Caco-2 (cell line): ENCODE results near the gene COPS7A. TPM values are rescaled to one million over a fixed set of nuclear protein-coding genes. Genes with fewer than 3 reads are reported as not detected.

ENCODE experiments used
- BruUV-seq: library from RNA; stranded (reverse); fragments of 400-500 nt; replicated peaks from 2 replicates; lab custom pipeline; 2021; lab: Mats Ljungman, UMichigan
- CTCF ChIA-PET: fragments of 300-600 bp; sonication (Branson Sonifier 250); formaldehyde crosslinking; loops from one replicate; lab custom pipeline; 2022; ENCODE audit warnings: antibody characterized with exemption; lab: Charles Lee
- POLR2A ChIA-PET: fragments of 300-600 bp; sonication (Branson Sonifier 250); formaldehyde crosslinking; loops from one replicate; lab custom pipeline; 2022; ENCODE audit warnings: antibody characterized with exemption; lab: Charles Lee
- DNase-seq, 2 experiments: peaks; one replicate each; pipeline versions ENCODE4 v3.0.0 to v3.0.0-alpha.2; 2020 to 2022
- H3K27me3 ChIP-seq: replicated peaks from 2 replicates; pipeline ENCODE4 v1.6.0; 2011; ENCODE audit warnings: low read length; ENCODE audit not compliant: control insufficient read depth, insufficient read depth
- H3K36me3 ChIP-seq: 2 replicates; pipeline ENCODE4 v1.5.1; 2011; ENCODE audit warnings: low read length; ENCODE audit not compliant: control insufficient read depth, insufficient read depth
- H3K4me1 ChIP-seq: fragments of 250-450 bp; sonication (Bioruptor Pico); 2 replicates; pipeline ENCODE4 v1.5.1; 2020; ENCODE audit warnings: mild to moderate bottlenecking
- H3K4me3 ChIP-seq: 2 replicates; pipeline ENCODE4 v1.5.1; 2011; ENCODE audit warnings: low read depth, mild to moderate bottlenecking, control low read depth, low read length
- H3K9me3 ChIP-seq: fragments of 250-450 bp; sonication (Bioruptor Pico); 2 replicates; pipeline ENCODE4 v1.5.1; 2020; ENCODE audit warnings: mild to moderate bottlenecking, moderate library complexity
- H3K27ac Mint-ChIP-seq: one replicate; pipeline ENCODE4 v1.8.0; 2022; ENCODE audit warnings: mixed read lengths; ENCODE audit not compliant: unreplicated experiment
- H3K27me3 Mint-ChIP-seq: one replicate; pipeline ENCODE4 v1.8.0; 2022; ENCODE audit warnings: mixed read lengths; ENCODE audit not compliant: insufficient read depth, unreplicated experiment
- H3K36me3 Mint-ChIP-seq: one replicate; pipeline ENCODE4 v1.8.0; 2022; ENCODE audit warnings: mild to moderate bottlenecking, mixed read lengths; ENCODE audit not compliant: insufficient read depth, unreplicated experiment
- H3K4me1 Mint-ChIP-seq: one replicate; pipeline ENCODE4 v1.8.0; 2022; ENCODE audit warnings: low read depth, mixed read lengths; ENCODE audit not compliant: unreplicated experiment
- H3K4me3 Mint-ChIP-seq: one replicate; pipeline ENCODE4 v1.8.0; 2022; ENCODE audit warnings: mild to moderate bottlenecking, moderate library complexity, mixed read lengths; ENCODE audit not compliant: unreplicated experiment
- H3K9me3 Mint-ChIP-seq: one replicate; pipeline ENCODE4 v1.8.0; 2022; ENCODE audit warnings: mixed read lengths; ENCODE audit not compliant: unreplicated experiment
- intact Hi-C: fragments of 100-400 bp; cut with micrococcal nuclease; formaldehyde crosslinking; loops from one replicate; pipeline ENCODE4 v1.10.0; 2022; ENCODE audit not compliant: unreplicated experiment
- total RNA-seq: library from RNA; stranded (reverse); gene quantifications from 2 replicates; pipeline ENCODE4 v1.2.3, GENCODE V29; 2022
- TF ChIP-seq, protein P1 (sequence below), 2 experiments: fragments of 200-600 bp in 1 of 2; IDR thresholded peaks; 1 replicate in 1 of 2; 2 replicates in 1 of 2; pipeline versions ENCODE4 v1.5.1 to v1.8.0; 2011 to 2022; ENCODE audit warnings: antibody characterized with exemption in 1 of 2, control low read depth in 1 of 2, inconsistent platforms in 1 of 2, low read depth in 1 of 2, low read length in 1 of 2, mild to moderate bottlenecking in 1 of 2, moderate library complexity in 1 of 2; ENCODE audit not compliant: insufficient read depth in 1 of 2, severe bottlenecking in 1 of 2, unreplicated experiment in 1 of 2

COPS7A gene
- total RNA-seq, 1 experiment from 2014 or later = 56.8 TPM

DNA sequence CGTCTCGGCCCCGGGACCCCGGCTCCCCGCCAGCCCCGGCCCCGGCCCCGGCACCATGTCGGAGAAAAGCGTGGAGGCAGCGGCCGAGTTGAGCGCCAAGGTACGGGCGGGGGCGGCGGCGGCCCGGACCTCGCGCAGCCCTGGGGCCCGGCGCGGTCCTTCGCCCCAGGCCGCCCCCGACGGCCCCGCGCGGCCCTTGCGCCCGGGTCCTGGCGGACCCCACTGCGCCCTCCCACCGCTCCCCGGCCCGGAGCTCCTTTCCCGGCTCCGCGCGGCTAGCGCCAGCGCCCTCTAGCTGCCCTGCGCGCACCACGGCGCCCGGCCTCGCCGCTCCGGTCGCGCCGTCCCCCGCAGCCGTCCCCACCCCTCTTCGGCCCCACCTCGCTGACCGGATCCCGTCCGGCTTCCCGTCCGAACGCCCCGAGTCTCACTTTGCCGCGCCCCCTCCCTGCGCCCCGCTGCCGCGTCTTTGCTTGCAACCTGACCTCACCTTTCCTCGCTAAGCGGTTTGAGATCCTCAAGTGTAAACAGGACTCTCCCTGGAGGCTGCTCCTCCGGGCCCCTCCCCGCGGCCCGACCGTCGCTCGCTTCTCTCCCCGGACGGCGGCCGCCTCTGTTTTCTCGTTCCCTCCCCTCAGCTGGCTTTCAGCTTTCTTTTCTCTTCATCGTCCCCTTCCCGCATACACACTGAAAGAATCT lies 43.0 kb downstream of the COPS7A start:
- Histone ChIP-seq H3K9me3 (no peaks in the 10 kb centered on the region), H3K4me1 (peaks cover 44% of the 10 kb centered on the region), H3K4me3 (peak overlapping the region; percentile 87), H3K36me3 (peaks cover 9% of the 10 kb centered on the region; the same call in 1 of the 2 replicates), H3K27me3 (no peaks in the 10 kb centered on the region)
- H3K27me3 Mint-ChIP-seq = no peaks in the 10 kb centered on the region
- DNase-seq = peak; percentile 87 to 94
- H3K4me3 Mint-ChIP-seq = peak overlapping the region; percentile 92
- ChIA-PET CTCF (interaction anchor here (0.5 to 3.2 kb wide), 31 partner anchors 8 to 377 kb away, joined by 3 to 135 read pairs (median 5); partner anchors contain the start of genes CDCA3, COPS7A, GPR162 and LPCAT3), POLR2A (interaction anchor here (0.6 to 3.2 kb wide), 9 partner anchors 8 to 257 kb away, joined by 3 to 42 read pairs (median 10); partner anchors contain the start of genes CDCA3, COPS7A, GPR162 and MLF2)
- H3K36me3 Mint-ChIP-seq = peaks cover 25% of the 10 kb centered on the region
- TF ChIP-seq, protein P1, sequence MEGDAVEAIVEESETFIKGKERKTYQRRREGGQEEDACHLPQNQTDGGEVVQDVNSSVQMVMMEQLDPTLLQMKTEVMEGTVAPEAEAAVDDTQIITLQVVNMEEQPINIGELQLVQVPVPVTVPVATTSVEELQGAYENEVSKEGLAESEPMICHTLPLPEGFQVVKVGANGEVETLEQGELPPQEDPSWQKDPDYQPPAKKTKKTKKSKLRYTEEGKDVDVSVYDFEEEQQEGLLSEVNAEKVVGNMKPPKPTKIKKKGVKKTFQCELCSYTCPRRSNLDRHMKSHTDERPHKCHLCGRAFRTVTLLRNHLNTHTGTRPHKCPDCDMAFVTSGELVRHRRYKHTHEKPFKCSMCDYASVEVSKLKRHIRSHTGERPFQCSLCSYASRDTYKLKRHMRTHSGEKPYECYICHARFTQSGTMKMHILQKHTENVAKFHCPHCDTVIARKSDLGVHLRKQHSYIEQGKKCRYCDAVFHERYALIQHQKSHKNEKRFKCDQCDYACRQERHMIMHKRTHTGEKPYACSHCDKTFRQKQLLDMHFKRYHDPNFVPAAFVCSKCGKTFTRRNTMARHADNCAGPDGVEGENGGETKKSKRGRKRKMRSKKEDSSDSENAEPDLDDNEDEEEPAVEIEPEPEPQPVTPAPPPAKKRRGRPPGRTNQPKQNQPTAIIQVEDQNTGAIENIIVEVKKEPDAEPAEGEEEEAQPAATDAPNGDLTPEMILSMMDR (IDR thresholded peaks at IDR 0.05; ENCODE audit: insufficient read depth in 1 of 2, low read depth in 1 of 2, low read length in 1 of 2, severe bottlenecking in 1 of 2, unreplicated experiment in 1 of 2) = peak; percentile 62 to 74
- intact Hi-C loops = loop anchor here (1.0 kb wide), 2 partner anchors 13 kb away; partner anchors contain the start of gene MLF2
- peaks cover 47% of the 10 kb centered on the region for H3K4me1 Mint-ChIP-seq
- peak overlapping the region; percentile 84 for H3K27ac Mint-ChIP-seq
- BruUV-seq = no TSS peak
- H3K9me3 Mint-ChIP-seq = no peaks in the 10 kb centered on the region

DNA sequence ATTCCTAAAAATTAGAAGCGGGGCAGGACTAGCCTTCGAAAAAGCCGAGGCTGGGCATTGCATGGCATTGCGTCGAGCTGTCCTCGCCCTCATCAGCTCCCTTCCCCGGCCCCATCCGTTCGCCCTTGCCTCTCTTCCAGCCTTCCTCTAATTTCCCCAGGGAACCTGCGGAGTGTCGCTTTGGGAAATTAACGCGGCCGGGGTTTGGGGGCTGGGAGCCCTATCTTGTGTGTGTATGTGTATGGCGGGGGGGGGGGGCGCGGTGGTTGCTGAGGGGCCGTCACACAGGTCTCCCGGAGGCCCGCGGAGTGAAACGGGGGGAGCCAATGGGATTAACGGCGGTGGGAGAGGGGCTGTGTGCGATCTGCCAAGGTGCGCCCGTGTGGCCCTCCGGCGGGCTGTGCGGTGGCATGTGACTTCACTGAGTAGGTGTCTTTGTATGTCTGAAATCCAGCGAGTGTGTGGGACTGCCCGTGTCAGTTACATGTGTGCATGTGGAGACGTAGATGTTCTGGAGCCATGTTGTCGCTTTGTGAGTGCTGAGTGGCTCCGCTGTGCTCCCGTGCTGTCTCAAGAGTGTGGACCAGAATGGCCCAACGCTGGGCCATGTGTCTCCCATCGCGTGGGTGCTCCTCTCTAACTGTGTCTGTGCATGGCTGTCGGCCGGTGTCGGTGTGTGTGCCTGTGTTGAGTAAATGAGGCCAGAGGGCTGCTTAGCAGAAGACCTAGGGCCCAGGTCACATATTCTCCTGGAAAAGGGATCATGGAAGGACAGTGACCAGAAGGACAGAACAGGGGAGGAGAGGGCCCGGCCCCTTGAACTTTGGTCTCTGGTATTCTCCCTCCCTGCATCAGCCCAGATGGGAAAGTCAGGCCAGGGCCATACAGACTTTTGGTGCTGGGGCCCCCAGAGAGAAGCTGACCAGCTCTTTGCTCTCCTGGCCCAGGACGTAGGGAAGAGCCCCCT lies 43.8 kb downstream of the COPS7A start:
- Mint-ChIP-seq H3K27me3 (no peaks in the 10 kb centered on the region), H3K9me3 (no peaks in the 10 kb centered on the region), H3K27ac (peak overlapping the region; percentile 84), H3K4me1 (peaks cover 46% of the 10 kb centered on the region), H3K4me3 (peak overlapping the region; percentile 92), H3K36me3 (peaks cover 25% of the 10 kb centered on the region)
- BruUV-seq = TSS peak; percentile 56
- DNase-seq = peak in 1 of 2 experiments; percentile 43
- ChIA-PET POLR2A (interaction anchor here (0.6 to 3.2 kb wide), 8 partner anchors 8 to 84 kb away, joined by 5 to 42 read pairs (median 12); partner anchors contain the start of genes CDCA3, COPS7A, MLF2 and USP5), CTCF (interaction anchor here (0.5 to 3.2 kb wide), 21 partner anchors 7 to 200 kb away, joined by 3 to 135 read pairs (median 7); partner anchors contain the start of genes CDCA3, COPS7A, GPR162 and MLF2)
- no peaks in the 10 kb centered on the region for H3K27me3 ChIP-seq
- H3K36me3 ChIP-seq = peaks cover 9% of the 10 kb centered on the region; the same call in 1 of the 2 replicates
- peaks cover 44% of the 10 kb centered on the region for H3K4me1 ChIP-seq
- TF ChIP-seq, protein P1 (IDR thresholded peaks at IDR 0.05; ENCODE audit: insufficient read depth in 1 of 2, low read depth in 1 of 2, low read length in 1 of 2, severe bottlenecking in 1 of 2, unreplicated experiment in 1 of 2) = no peak
- intact Hi-C loops = loop anchor here (1.0 kb wide), 1 partner anchor 12 kb away; no protein-coding TSS in a partner anchor
- no peaks in the 10 kb centered on the region for H3K9me3 ChIP-seq
- peak overlapping the region; percentile 87 for H3K4me3 ChIP-seq
